ENCODE data around the gene BRD8.
A peak's percentile ranks its signal among the peaks of the same experiment; 100 is the strongest.
"Not testable (repeated sequence)": the region's sequence is repeated elsewhere in the genome, so short reads cannot be mapped to it uniquely, and the experiment has no call there.

Gene BRD8

DNA sequence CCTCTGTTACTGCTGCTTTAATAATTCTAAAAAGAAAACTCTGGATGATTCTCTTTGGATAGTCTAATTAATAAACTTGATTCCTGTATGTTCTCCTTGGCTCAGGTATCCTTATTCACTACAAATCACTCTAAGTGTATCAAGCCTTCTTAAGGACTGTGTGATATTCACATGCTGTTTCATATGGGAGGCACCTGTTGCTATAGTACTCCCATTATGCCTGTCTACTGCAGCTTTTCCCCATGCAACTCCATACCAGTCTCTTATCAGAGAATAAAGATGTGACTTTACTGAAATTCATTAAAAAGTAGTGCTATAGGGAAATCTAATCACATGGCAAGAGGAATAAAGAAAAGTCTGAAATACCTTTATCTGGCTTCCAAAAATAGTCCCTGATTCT lies 14.7 kb downstream of the BRD8 start:
- no peak for DNase-seq (ENCODE audit: low spot score)

- DNase-seq (ENCODE audit: low spot score), result no peak
Observed at GRCh38 chr5:138160706-138161105, 17.7 kb downstream of the BRD8 start.

GRCh38 chr5:138159666-138160065 lies 18.8 kb downstream of the BRD8 start:
- DNase-seq (ENCODE audit: low spot score), result no peak

DNA sequence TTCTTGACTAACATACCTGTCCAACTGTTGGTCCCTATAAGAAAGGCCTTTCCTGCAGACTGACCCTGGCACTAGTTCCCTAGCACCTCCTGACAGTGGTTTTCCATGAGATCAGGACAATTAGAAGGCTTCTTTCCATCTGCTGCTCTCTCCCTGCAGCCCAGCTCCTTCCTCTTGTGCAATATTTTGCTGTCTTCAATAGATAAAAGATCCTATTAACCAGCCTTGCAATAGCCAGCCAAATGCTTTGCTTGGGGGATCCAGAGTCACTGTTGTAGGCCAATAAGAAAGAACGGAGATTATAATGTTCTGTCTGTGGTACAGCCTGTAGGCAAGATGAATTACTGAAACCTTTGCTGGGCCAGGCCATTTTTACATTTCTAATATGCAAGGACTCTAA lies 20.8 kb downstream of the BRD8 start:
- no peak for DNase-seq (ENCODE audit: low spot score)

GRCh38 chr5:138155977-138156376 lies 22.5 kb downstream of the BRD8 start:
- not testable (repeated sequence) for DNase-seq (ENCODE audit: low spot score)

DNA sequence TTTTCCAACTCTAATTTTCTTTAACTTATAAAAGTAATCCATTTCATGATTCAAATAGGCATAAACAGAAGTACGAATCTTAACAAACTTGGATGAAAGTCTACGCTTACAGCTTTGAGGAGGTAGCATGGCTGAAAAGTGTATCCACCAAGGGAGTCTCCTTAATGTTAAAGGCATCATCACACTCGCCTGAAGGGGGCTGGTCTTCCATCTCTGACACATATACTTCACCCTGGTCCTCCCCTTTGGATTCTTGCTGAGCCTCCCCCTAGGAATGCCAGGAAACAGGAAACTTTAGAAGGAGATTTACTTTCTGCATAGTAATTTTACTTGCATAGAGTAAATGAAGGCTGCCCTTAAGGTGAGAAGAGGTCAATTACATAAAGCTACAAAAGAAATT lies 28.9 kb downstream of the BRD8 start:
- DNase-seq (ENCODE audit: low spot score), result no peak

DNA sequence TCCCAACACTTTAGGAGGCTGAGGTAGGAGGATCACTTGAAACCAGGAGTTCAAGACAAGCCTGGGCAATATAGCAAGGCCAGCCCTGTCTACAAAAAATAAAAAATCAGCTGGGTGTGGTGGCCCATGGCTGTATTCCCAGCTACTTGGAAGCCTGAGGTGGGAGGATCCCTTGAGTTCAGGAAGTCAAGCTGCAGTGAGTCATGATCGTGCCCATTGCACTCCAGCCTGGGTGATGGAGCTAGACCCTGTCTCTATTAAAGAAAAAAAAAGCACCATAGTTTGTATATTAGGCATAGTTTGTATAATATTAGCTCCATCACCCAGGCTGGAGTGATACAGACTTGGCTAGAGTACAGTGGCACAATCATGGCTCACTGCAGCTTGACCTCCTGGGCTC lies 29.6 kb downstream of the BRD8 start:
- no peak for DNase-seq (ENCODE audit: low spot score)

DNA sequence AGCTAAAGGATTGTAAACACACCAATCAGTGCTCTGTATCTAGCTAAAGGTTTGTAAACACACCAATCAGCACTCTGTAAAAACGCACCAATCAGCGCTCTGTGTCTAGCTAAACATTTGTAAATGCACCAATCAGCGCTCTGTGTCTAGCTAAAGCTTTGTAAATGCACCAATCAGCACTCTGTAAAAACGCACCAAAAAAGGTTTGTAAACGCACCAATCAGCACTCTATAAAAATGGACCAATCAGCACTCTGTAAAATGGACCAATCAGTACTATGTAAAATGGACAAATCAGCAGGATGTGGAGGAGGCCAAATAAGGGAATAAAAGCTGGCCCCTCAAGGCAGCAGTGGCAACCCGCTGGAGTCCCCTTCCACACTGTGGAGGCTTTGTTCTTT lies 34.9 kb downstream of the BRD8 start:
- DNase-seq (ENCODE audit: low spot score), result not testable (repeated sequence)

DNA sequence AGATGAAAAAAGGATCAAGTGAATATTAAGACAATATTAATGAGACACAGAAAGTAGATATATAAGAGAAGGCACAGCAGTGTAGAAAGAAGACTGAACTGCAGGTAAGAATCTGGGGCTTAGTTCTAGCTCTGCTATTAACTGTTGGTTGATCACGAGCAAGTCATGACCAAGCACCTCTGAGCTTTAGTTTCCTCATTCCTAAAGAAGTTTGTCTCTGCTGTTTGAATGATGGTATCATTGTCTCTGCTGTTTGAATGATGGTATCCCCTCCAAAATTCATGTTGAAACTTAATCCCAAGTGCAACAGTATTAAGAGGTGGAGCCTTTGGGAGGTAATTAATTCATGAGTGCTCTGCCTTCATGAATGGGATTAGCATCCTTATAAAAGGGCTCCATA lies 36.7 kb downstream of the BRD8 start:
- DNase-seq (ENCODE audit: low spot score), result no peak

DNA sequence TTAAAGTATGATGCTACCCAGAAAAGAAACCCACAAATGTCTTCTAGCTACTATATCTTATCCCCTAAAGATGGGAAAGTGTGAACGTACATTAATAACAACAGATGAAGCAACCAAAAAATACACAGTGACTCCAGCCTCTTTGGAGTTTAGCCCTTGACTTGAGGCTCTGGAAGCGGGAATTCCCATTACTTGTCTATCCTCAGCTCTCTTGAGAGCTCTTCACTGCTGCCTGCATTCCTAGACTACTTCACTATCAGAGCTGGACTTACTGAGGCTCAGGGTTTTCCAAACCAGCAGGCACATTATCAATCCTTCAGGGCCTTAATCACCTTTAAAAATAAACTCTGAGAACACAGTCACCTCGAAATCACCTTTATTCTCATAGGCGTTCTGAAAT lies 38.2 kb downstream of the BRD8 start:
- no peak for DNase-seq (ENCODE audit: low spot score)

DNA sequence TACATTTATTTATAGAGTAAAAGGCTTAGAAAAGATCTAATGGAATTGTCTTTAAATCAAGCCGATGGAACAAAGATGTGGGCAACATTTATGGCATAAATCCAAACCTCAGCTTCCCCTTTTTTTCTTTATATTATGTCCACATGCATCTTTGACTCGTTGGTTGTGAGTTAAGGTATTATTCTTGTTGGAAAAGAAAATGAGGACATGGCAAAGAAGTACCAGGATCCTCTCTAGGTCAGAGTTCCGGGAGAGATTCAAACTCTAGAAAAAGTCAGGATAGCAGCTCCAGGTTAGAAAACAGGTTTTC lies 38.7 kb downstream of the BRD8 start:
- no peak for DNase-seq (ENCODE audit: low spot score)

DNA sequence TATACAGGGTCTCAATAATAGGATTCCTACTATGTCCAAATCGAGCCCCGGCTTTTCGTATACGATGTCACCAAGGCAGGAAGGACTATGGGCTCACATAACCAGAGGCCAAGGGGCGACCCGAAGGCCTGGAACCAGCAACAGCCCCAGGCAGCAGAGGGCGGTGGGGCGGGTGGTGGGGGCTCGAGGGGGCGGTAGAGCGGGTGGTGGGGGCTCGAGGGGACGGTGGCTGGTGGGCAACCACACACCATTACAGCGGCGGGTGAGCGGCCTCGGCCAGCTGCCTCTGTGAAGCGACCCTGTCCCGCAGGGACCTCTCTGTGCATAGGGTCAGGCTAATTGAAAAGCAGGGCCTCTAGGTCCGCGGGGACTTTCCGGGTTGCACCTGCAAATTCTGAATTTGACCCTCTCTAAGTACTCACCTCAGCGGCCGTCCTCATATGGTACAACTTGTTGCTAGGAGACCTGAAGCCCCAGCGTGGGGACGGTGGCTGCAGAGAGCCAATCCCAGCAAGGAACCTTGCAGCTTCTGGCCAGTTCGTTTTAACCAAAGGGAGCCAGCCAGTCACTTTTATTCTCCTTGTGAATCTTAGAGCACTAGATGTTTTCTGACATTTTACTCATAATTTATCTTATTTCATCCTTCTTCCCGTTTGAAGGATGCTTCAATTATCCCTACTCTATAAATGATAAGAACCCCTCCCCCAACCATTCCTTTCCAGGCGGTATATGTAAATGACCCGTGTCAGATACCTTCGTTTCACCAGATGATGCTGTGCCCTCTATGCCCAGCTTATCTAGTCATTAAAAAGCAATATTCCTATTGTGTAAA lies 39.3 kb downstream of the BRD8 start, which contains the start of gene NME5:
Gene NME5 (minus strand): TSS at position 480 of the 832 bp plus-strand sequence. CDS start 648 bp downstream, outside the sequence.
- peak; percentile 36 for DNase-seq (ENCODE audit: low spot score)

DNA sequence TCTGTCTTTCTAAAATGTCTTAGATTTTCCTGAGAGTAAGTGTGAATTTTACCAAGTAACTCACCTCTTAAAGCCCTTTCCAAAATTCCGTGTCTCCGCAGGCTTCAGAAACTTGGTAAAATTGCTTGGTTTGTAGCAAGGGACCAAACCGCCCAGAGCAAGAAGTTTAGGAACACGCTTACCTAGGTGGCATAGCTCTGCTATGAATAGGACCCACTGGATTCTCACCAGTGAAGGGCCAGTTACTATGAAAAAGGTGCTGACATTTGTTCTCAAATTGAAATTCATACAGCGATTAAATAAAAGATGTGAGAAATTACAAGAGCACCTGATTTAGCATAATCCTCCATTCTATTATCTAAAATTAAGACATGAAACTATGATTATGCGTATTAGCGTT lies 45.9 kb downstream of the BRD8 start:
- DNase-seq (ENCODE audit: low spot score), result no peak

DNA sequence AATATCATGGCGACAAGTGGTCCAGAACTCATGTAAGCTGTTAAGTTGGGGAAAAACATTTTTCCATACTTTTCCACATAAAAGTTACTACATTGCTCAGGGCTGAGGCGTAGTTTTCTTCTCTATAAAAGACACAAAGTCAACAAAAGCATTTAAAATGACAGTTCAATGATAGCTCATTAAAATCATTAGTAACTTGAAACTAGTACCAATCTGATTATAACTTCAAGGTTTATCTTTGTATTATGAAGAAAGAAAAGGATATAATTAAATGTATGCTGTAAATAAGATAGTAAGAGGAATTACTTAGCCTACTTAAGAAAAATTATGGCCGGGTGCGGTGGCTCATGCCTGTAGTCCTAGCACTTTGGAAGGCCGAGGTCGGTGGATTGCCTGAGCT lies 49.1 kb downstream of the BRD8 start:
- no peak for DNase-seq (ENCODE audit: low spot score)

DNA sequence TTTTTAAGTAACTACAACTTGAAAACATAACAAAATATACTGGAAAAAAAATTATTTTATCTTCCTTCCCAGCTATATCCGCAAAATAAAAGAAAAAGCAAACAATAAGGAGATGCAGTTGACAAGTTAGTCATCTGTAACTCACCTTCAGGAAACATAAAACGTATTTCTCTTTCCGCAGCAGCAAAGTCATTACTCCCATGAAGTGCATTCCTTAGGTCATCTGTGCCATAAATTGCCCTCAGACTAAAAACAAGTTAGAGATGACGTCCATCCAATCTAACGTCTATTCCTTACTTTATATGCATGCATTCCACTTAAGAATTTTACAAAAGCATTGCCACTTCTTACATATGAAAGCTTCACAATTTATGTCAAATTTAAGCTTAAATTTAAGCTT lies 50.1 kb downstream of the BRD8 start:
- no peak for DNase-seq (ENCODE audit: low spot score)

DNA sequence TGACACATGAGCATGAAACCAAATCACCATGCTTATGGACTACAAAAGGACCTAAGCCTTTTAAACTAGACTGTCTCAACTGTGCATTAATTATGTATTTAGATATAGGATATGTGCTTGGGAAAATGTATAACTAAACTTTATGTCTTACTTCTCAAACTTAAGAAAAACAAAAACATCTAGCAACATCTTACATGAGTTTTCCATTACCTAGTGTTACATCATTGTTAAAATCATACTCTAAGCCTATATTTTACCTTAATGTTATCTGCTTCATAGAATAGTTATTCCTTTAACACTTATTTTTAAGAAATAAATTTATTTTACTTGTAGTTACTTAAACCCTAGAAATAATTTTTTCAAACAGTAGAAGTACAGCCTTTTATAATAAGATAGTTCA lies 63.2 kb downstream of the BRD8 start:
- no peak for DNase-seq (ENCODE audit: low spot score)

DNA sequence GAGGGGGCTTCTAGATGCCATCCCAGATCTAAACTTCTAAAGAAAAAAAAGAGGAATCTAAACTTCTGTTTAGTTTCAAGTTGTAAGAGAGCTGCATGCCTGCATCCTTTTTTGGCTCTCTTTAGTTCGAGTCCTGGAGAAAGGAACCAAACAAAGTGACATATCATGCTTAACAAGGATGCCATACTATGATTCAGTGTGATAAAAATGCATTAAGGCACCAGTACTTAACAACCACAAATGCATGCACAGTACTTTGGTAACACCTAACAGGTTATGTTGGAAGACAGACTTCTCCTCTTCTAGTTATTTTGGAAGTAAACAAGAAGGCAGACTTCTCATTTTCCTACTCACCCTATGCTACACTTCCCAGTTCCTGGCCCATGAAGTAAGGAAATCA lies 66.5 kb downstream of the BRD8 start:
- no peak for DNase-seq (ENCODE audit: low spot score)

DNA sequence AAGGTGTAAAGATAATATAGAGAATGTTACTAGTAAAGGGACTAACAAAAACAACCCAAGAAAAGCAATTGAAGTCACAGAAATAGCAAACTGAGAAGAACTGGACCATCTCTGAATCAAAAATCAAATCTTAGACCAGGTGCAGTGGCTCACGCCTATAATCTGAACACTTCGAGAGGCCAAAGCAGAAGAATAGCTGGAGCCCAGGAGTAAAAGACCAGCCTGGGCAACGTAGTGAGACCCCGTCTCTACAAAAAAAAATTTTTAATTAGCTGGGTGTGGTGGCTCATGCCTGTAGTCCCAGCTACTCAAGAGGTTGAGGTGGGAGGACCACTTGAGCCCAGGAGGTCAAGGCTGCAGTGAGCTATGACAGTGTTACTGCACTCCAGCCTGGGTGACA lies 67.2 kb downstream of the BRD8 start:
- no peak for DNase-seq (ENCODE audit: low spot score)

- no peak for DNase-seq (ENCODE audit: low spot score)
Observed at GRCh38 chr5:138110266-138110963, 68.0 kb downstream of the BRD8 start.

DNA sequence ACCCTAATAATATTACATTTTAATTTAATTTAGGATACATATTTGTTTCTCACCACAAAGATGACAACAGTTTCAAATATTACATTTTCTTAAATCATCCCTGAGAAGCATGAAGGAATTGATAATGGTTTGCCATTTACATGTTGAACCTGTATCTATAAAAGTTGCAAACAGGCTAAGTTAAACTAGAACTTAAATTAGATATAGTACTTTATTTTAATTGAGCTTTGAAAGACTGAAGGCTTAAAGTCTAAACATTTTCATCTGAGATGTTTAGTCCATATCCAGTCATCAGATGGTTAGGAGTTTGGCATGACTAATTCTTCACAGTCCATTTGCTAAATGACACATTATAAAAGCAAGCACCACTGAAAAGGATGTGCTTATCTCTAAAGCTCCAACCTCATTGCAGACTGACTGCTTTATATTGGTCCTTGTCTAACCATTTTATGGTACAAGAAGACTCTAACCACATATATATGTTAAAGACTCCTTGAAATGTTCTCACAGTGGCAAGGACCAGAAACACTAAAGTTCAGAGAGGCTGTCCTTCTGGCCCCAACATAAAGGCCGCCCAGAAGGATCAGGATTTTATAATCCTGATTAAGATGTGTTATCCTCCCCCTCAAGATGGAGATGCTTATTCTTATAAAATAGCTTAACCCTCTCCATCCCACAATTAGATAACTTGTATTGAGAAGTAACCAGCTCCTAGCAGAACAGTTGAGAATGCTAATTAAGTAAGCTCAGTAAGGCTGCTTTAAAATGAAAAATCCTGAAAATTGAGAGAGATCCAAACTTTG lies 68.8 kb downstream of the BRD8 start:
- DNase-seq (ENCODE audit: low spot score), result no peak

DNA sequence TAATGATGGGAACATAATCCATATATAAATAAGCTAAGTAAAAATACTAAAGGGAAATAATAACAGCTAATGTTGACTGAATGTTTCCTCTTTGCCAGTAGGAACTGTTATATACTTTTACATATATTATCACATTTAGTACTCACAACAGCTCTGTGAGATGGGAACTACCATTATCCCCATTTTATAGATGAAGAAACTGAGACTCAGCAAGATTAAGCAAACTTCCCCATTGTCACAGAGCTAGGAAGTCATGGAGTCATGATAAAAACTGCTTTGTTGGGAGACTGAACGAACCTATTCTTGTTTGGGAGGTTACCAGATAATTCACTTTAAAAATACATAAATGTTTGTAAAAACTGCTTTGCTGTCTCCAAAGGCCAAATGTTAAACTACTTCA lies 71.2 kb downstream of the BRD8 start:
- DNase-seq (ENCODE audit: low spot score), result no peak

GRCh38 chr5:138105709-138106108 lies 72.7 kb downstream of the BRD8 start:
- no peak for DNase-seq (ENCODE audit: low spot score)

DNA sequence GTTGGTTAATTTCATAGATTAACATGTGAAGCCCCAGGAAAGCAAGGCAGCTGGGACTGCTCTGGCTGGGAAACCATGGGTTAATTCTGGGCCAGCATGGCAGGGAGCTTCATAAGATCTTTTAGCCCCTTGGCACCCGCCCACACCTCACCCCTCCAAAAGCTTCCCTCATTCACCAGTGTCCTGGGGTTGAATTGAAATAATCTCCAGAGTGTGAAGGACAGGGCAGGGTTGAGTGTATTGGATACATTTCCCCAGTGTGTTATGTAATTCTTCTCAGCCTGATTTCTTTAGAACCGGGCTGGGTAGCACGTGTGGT lies 75.2 kb downstream of the BRD8 start:
- DNase-seq (ENCODE audit: low spot score), result no peak
